ENCODE results near the gene SLCO3A1.

SLCO3A1 gene

DNA sequence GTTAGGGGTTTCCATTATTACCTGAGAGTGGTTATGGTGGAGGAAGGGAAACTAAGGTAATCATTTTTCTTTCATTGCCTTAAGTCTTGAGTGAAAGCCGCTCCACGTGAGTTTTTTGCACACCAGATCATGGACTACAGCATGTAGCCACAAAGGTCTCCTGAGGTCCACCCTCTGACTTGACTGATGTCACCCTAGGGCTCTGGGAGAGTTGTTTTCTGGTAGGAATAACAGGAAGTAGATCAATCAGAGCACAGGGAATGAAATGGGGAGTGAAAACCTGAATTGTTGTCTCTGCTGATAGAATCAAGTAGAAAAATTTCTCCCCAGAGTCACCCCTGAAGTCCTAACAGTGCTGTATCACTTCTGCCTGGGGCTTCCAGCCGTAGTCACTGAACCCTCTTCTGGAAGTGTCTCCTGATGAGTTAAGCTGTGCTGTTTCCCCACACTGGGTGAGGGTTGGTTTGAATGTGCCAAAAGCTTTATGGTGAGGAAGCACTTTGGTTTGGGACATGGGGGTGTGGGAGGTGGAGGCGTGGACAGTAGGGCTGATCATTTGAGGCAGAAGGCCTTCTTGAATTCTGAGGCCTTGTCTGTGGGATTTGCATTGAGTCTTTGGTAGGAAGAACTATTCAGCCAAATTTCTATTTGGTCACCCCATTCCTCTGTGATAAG, 64.3 kb downstream of the SLCO3A1 start:
- no peaks in the 10 kb centered on the region for H3K36me3 ChIP-seq (ENCODE audit: insufficient read depth, low read depth, low read length)
- H3K4me3 ChIP-seq (ENCODE audit: low read length), result no peak overlapping the region
- H3K27me3 ChIP-seq (ENCODE audit: insufficient read depth, low read length), result no peaks in the 10 kb centered on the region
- H3K27ac ChIP-seq (ENCODE audit: low read length), result no peak overlapping the region
- no peaks in the 10 kb centered on the region for H3K9me3 ChIP-seq (ENCODE audit: insufficient read depth, low read depth, low read length)
- H3K4me1 ChIP-seq (ENCODE audit: insufficient read depth, low read length), result no peaks in the 10 kb centered on the region
- H3K9ac ChIP-seq (ENCODE audit: low read depth, low read length), result no peak overlapping the region

DNA sequence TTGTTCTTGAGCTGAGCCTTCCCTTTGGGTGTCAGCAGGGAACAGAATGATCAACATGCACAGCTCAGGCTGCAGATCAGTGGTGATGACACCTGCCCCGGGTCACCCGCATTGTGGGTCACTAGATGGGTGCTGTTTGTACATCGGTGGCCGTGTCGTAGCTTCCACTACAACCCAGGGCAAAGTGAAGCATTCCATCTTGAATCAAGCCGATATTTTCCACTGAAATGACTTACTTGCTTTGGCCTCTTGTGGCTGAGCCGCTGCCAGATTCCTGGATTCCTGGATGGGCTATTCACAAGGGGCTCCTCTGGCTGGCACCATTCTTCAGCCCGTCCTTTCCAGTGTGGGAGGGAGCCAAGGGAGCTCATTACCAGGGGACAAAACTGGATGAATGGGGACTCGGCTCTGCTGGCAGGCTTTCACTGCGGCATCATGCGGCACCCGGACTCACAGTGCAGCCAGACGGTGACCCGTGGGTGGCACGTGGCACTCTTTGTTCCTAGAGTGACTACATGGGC, 65.6 kb downstream of the SLCO3A1 start:
- peaks cover 7% of the 10 kb centered on the region; the same call in 1 of the 2 replicates for H3K4me1 ChIP-seq (ENCODE audit: insufficient read depth, low read length)
- no peak overlapping the region for H3K9ac ChIP-seq (ENCODE audit: low read depth, low read length)
- H3K27me3 ChIP-seq (ENCODE audit: insufficient read depth, low read length), result no peaks in the 10 kb centered on the region
- H3K4me3 ChIP-seq (ENCODE audit: low read length), result no peak overlapping the region
- no peak overlapping the region for H3K27ac ChIP-seq (ENCODE audit: low read length)
- no peaks in the 10 kb centered on the region for H3K36me3 ChIP-seq (ENCODE audit: insufficient read depth, low read depth, low read length)
- no peaks in the 10 kb centered on the region for H3K9me3 ChIP-seq (ENCODE audit: insufficient read depth, low read depth, low read length)

DNA sequence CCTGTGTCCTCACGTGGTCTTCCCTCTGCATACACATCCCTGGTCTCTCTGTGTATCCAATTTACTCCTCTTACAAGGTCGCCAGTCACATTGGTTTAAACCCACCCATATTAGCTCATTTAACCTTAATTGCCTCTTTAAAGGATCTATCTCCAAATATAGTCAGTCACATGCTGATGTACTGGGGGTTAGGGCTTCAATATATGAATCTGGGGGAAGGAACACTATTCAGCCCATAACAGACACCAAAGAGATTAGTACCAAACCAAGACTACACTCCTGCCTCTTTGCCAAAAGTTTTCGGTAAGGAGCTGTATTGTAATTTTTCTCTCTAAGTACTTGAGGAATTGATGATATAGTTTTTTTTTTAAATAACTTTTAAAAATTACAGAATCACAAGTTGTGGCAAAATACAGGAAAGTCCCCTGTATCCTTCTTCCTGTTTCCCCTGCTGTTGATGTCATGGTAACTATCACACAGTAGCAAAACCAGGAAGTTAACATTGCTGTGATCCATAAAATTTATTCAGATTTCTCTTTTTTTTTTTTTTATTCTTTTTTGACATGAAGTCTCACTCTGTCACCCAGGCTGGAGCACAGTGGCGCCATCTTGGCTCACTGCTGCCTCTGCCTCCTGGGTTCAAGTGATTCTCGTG, 67.8 kb downstream of the SLCO3A1 start:
- no peaks in the 10 kb centered on the region for H3K27me3 ChIP-seq (ENCODE audit: insufficient read depth, low read length)
- H3K4me3 ChIP-seq (ENCODE audit: low read length), result no peak overlapping the region
- no peaks in the 10 kb centered on the region for H3K36me3 ChIP-seq (ENCODE audit: insufficient read depth, low read depth, low read length)
- H3K4me1 ChIP-seq (ENCODE audit: insufficient read depth, low read length), result peaks cover 15% of the 10 kb centered on the region; the same call in 1 of the 2 replicates
- H3K9me3 ChIP-seq (ENCODE audit: insufficient read depth, low read depth, low read length), result no peaks in the 10 kb centered on the region
- no peak overlapping the region for H3K9ac ChIP-seq (ENCODE audit: low read depth, low read length)
- H3K27ac ChIP-seq (ENCODE audit: low read length), result no peak overlapping the region

DNA sequence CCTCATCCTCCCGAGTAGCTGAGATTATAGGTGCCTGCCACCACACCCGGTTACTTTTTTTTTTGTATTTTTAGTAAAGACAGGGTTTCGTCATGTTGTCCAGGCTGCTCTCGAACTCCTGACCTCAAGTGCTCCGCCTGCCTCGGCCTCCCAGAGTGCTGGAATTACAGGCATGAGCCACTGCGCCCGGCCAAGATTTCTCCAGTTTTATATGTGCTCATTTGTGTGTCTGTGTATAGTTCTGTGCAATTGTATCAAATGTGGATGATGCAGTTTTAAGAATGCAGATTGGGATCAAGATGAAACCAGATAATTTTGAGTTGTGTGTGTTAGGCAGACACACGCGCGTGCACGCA, 68.3 kb downstream of the SLCO3A1 start:
- H3K36me3 ChIP-seq (ENCODE audit: insufficient read depth, low read depth, low read length), result no peaks in the 10 kb centered on the region
- peaks cover 19% of the 10 kb centered on the region; the same call in 1 of the 2 replicates for H3K4me1 ChIP-seq (ENCODE audit: insufficient read depth, low read length)
- H3K4me3 ChIP-seq (ENCODE audit: low read length), result no peak overlapping the region
- H3K9ac ChIP-seq (ENCODE audit: low read depth, low read length), result no peak overlapping the region
- H3K27ac ChIP-seq (ENCODE audit: low read length), result no peak overlapping the region
- H3K27me3 ChIP-seq (ENCODE audit: insufficient read depth, low read length), result no peaks in the 10 kb centered on the region
- no peaks in the 10 kb centered on the region for H3K9me3 ChIP-seq (ENCODE audit: insufficient read depth, low read depth, low read length)

DNA sequence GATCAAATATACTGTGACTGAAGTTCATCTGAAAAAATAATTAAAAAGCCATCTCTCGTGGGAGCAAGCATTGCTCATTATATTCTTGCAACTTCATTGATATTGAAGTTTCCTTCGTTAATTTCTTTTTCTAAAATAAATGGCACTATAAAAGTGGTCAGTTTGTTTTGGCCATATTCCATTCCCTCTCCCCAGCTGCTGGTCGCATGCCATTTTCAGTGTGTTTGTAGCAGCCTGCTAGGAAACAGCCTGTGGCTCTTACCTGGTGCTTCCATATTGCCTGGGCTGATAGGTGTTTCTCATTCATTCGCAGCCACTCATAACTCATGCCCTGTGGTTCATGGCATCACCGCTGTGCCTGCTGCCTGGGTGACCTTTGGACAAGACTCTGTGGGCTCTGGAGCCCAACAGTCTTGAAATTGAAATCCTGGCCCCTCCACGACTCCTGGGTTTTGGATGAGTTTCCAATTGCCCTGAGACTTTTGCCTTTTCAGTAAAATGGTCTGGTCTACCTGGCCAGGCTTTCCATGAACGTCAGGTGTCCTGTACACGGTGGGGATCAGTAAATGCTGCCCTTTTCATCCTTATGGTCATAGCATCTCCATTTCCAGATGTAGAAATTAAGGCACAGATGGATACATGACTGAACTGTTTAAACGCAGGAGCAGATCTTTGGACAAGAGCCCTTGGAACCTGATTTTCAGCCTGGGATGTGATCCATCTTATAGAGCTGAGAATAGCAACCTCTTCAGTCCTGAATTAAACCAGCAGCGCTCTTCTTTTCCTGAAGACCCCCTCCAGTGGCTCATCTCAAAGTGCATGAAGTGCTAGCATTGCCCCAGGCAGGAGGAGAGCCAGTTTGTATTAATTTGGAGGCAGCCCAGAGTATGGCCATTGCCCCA, 69.4 kb downstream of the SLCO3A1 start:
- no peak overlapping the region for H3K27ac ChIP-seq (ENCODE audit: low read length)
- no peaks in the 10 kb centered on the region for H3K9me3 ChIP-seq (ENCODE audit: insufficient read depth, low read depth, low read length)
- no peaks in the 10 kb centered on the region for H3K27me3 ChIP-seq (ENCODE audit: insufficient read depth, low read length)
- no peak overlapping the region for H3K9ac ChIP-seq (ENCODE audit: low read depth, low read length)
- no peaks in the 10 kb centered on the region for H3K36me3 ChIP-seq (ENCODE audit: insufficient read depth, low read depth, low read length)
- H3K4me1 ChIP-seq (ENCODE audit: insufficient read depth, low read length), result peaks cover 29% of the 10 kb centered on the region; the same call in 1 of the 2 replicates
- no peak overlapping the region for H3K4me3 ChIP-seq (ENCODE audit: low read length)

DNA sequence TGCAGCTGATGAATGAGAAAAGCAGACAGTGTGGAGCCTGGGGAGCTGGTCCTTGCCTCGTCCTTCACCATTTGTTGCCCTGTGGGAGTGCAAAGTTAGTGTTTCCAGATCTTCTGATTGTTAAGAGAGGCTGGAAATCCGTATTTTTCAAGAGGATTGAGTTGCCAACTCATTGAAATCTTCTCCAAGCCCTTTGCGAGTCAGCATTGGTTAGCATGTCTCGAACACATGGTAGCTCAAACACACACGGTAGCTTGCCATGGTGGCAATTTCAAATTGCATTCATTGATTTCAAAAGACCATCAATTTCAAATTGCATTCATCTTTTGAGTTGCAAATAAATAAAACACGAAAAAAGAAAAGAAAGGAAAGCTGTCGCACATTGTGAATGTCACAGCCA, 70.7 kb downstream of the SLCO3A1 start:
- H3K4me1 ChIP-seq (ENCODE audit: insufficient read depth, low read length), result peaks cover 35% of the 10 kb centered on the region; the same call in 1 of the 2 replicates
- no peaks in the 10 kb centered on the region for H3K27me3 ChIP-seq (ENCODE audit: insufficient read depth, low read length)

DNA sequence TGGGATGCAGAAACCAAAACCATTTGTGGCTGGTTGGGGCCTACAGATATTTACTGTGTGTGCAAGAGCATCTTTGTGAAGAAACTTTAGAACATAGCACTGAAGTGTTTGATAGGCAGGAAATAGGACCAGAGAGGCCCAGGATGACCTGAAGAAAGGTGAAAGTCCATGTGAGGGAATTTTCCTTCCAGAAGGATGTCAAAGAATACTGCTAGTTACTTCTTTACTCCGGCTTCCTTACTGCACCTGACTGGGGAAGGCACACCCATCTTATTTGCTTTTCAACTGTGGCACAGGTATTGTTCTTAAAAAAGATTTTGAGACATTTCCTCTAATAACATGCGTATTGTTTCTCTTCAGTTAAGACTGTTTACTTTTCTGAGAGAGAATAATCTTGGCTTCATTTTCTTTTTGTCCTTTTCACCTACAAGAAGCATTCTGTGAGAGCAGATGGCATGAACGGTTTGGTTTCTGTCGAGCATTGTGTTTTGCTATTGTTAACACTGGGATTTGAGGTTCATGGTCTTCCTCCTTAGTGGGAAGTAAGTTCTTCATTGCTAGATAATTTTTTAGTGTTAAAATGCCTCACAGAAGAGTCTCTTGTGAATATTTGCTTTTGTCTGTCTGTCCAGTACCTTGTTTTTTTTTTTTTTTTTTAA, 71.5 kb downstream of the SLCO3A1 start:
- H3K4me1 ChIP-seq (ENCODE audit: insufficient read depth, low read length), result peaks cover 35% of the 10 kb centered on the region; the same call in 1 of the 2 replicates
- no peak overlapping the region for H3K27ac ChIP-seq (ENCODE audit: low read length)
- no peak overlapping the region for H3K4me3 ChIP-seq (ENCODE audit: low read length)
- no peaks in the 10 kb centered on the region for H3K9me3 ChIP-seq (ENCODE audit: insufficient read depth, low read depth, low read length)
- H3K27me3 ChIP-seq (ENCODE audit: insufficient read depth, low read length), result no peaks in the 10 kb centered on the region
- no peaks in the 10 kb centered on the region for H3K36me3 ChIP-seq (ENCODE audit: insufficient read depth, low read depth, low read length)
- no peak overlapping the region for H3K9ac ChIP-seq (ENCODE audit: low read depth, low read length)

More for the DNA sequence above, 70.7 kb downstream of the SLCO3A1 start:
- Histone ChIP-seq H3K9ac (ENCODE audit: low read depth, low read length) (no peak overlapping the region), H3K9me3 (ENCODE audit: insufficient read depth, low read depth, low read length) (no peaks in the 10 kb centered on the region), H3K36me3 (ENCODE audit: insufficient read depth, low read depth, low read length) (no peaks in the 10 kb centered on the region), H3K4me3 (ENCODE audit: low read length) (no peak overlapping the region), H3K27ac (ENCODE audit: low read length) (no peak overlapping the region)

DNA sequence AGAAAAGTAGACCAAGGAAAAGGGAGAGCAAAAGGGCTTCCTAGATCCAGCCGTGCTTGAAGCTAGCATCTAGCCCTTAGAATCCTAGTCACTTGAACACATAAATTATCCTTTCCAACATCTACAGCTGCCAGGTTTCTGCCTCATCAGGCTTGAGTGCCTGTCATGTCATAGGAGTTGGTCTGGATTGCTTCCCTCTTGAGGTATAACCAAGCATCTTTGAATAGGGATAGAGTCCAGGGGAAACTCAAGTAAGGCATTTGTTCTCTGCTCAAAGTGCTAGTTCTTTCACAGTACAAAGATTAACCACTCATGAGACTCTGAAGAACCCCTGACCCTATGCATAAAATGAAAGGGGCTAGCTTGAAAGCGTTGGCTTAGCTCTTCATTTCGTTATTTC, 72.3 kb downstream of the SLCO3A1 start:
- Histone ChIP-seq H3K36me3 (ENCODE audit: insufficient read depth, low read depth, low read length) (no peaks in the 10 kb centered on the region), H3K9ac (ENCODE audit: low read depth, low read length) (no peak overlapping the region), H3K4me1 (ENCODE audit: insufficient read depth, low read length) (peaks cover 41% of the 10 kb centered on the region), H3K27me3 (ENCODE audit: insufficient read depth, low read length) (no peaks in the 10 kb centered on the region), H3K9me3 (ENCODE audit: insufficient read depth, low read depth, low read length) (no peaks in the 10 kb centered on the region), H3K27ac (ENCODE audit: low read length) (no peak overlapping the region), H3K4me3 (ENCODE audit: low read length) (no peak overlapping the region)

DNA sequence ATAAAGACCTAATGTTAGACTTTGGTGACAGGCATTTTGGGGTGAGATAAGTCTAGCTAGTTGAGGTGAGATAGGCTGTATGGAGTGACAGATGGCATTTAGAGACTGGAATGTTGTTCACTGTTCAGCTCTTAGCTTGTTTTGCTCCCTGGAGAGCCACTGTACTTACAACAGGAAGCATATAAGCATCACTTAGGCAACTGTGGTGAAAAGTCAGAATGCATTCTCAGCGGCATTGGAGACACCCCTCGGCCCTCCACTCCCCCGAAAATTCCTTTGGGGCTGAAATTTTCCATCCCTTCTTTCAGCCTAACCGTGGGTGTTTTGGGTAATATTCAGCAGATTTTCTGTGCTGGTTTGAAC, 73.4 kb downstream of the SLCO3A1 start:
- Histone ChIP-seq H3K9ac (ENCODE audit: low read depth, low read length) (no peak overlapping the region), H3K36me3 (ENCODE audit: insufficient read depth, low read depth, low read length) (no peaks in the 10 kb centered on the region), H3K4me1 (ENCODE audit: insufficient read depth, low read length) (peaks cover 45% of the 10 kb centered on the region), H3K4me3 (ENCODE audit: low read length) (peak overlapping the region; percentile 37; the same call in 1 of the 2 replicates), H3K27me3 (ENCODE audit: insufficient read depth, low read length) (no peaks in the 10 kb centered on the region), H3K9me3 (ENCODE audit: insufficient read depth, low read depth, low read length) (no peaks in the 10 kb centered on the region), H3K27ac (ENCODE audit: low read length) (no peak overlapping the region)

DNA sequence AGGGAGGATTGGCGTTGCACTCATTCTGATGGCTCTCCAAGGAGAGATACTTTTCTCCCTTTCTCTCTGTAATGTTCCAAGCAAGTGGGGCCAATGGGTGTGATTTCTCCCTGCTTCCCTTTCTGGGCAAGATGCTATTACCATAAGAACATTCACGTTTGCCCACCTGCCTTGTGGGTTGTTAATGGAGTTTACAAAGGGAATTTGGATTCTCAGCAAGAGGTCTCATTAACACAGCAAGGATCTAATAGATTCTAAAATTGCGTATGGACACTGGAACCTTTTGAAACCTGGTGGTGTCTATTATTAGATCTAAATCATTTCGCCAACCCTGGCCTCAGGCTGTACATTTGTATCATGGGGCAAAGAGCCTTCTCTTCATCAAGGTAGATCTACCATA, 74.1 kb downstream of the SLCO3A1 start:
- Histone ChIP-seq H3K36me3 (ENCODE audit: insufficient read depth, low read depth, low read length) (no peaks in the 10 kb centered on the region), H3K27ac (ENCODE audit: low read length) (no peak overlapping the region), H3K4me1 (ENCODE audit: insufficient read depth, low read length) (peaks cover 45% of the 10 kb centered on the region), H3K4me3 (ENCODE audit: low read length) (peak overlapping the region; percentile 15; the same call in 1 of the 2 replicates), H3K9ac (ENCODE audit: low read depth, low read length) (no peak overlapping the region), H3K9me3 (ENCODE audit: insufficient read depth, low read depth, low read length) (no peaks in the 10 kb centered on the region), H3K27me3 (ENCODE audit: insufficient read depth, low read length) (no peaks in the 10 kb centered on the region)

DNA sequence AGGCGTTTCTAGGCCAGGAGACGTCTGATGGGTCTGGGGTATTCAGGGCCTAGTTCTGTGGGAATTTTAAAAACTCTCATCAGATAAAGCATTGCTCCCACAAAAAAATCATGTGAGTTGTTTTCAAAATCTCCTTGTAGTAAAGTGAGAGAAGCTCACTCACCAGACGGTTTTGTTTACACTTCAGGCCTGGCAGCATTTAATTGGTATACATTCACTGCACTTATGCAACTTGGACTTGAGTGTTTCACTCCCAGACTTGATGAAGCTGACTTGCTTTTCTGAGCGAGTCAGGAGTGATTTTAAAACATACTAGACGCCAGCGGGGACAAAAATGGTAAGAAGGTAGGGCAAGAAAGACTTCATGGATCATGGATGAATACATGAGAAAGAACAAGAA, 75.2 kb downstream of the SLCO3A1 start:
- H3K36me3 ChIP-seq (ENCODE audit: insufficient read depth, low read depth, low read length), result no peaks in the 10 kb centered on the region
- H3K9ac ChIP-seq (ENCODE audit: low read depth, low read length), result no peak overlapping the region
- no peaks in the 10 kb centered on the region for H3K27me3 ChIP-seq (ENCODE audit: insufficient read depth, low read length)
- peaks cover 42% of the 10 kb centered on the region for H3K4me1 ChIP-seq (ENCODE audit: insufficient read depth, low read length)
- H3K4me3 ChIP-seq (ENCODE audit: low read length), result no peak overlapping the region
- no peak overlapping the region for H3K27ac ChIP-seq (ENCODE audit: low read length)
- no peaks in the 10 kb centered on the region for H3K9me3 ChIP-seq (ENCODE audit: insufficient read depth, low read depth, low read length)

Measured in iPS-20b (cell line).